ENCODE measurements around the gene LIM2. TPM values are rescaled to one million over a fixed set of nuclear protein-coding genes. Genes with fewer than 3 reads are reported as not detected.

The LIM2 gene
- total RNA-seq, 1 experiment from 2014 or later = not detected

DNA sequence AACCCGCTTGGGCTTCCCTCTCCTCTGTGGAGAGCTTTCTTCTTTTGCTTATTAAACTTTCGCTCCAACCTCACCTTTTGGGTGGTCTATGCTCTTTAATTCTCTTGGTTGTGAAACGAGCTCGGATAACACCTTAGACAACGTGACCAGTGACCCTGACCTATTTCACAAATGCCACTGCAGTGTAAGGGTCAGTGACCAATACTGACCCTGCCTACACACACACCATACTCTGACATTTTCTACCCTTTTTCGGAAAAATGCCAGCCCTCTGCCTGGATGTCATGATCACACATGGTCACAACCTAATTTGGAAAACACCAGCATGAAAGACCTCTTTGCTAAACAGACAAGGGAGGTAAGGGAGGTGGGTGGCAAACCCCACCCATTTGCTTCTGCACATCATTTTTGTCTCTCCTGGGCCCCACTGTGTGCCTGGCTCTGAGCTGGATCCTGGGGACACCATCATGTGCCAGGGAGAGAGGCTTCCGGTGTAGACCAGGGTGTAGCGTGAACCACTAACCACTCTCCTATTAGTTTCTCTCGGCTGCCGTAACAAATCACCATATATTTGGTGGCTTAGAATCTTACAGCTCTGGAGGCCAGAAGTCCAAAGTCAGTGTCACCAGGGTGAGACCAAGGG lies 31.5 kb downstream of the LIM2 start:
- Histone ChIP-seq H3K27ac (ENCODE audit: low read length) (no peak overlapping the region), H3K9ac (ENCODE audit: low read length) (no peak overlapping the region), H4K20me1 (ENCODE audit: insufficient read depth, low read depth, low read length) (no peaks in the 10 kb centered on the region), H3K4me2 (ENCODE audit: low read depth, low read length, poor library complexity, severe bottlenecking) (no peak overlapping the region), H2AFZ (ENCODE audit: low read length) (no peak overlapping the region), H3K4me3 (ENCODE audit: low read length) (no peak overlapping the region), H3K36me3 (ENCODE audit: insufficient read depth, low read length) (peaks cover 14% of the 10 kb centered on the region; the same call in 1 of the 2 replicates), H3K79me2 (ENCODE audit: low read length) (peaks cover 45% of the 10 kb centered on the region), H3K27me3 (ENCODE audit: low read length) (no peaks in the 10 kb centered on the region), H3K4me1 (ENCODE audit: low read length) (no peaks in the 10 kb centered on the region), H3K9me2 (replicated peaks; ENCODE audit: insufficient read depth, low read length) (no peaks in the 10 kb centered on the region), H3K9me3 (ENCODE audit: low read length) (no peaks in the 10 kb centered on the region)
- DNase-seq = no peak

- no peaks in the 10 kb centered on the region for H3K9me2 ChIP-seq (replicated peaks; ENCODE audit: insufficient read depth, low read length)
- no peaks in the 10 kb centered on the region for H3K4me1 ChIP-seq (ENCODE audit: low read length)
- no peak overlapping the region for H3K4me2 ChIP-seq (ENCODE audit: low read depth, low read length, poor library complexity, severe bottlenecking)
- no peak overlapping the region for H3K27ac ChIP-seq (ENCODE audit: low read length)
- no peaks in the 10 kb centered on the region for H4K20me1 ChIP-seq (ENCODE audit: insufficient read depth, low read depth, low read length)
- no peaks in the 10 kb centered on the region for H3K27me3 ChIP-seq (ENCODE audit: low read length)
- H3K36me3 ChIP-seq (ENCODE audit: insufficient read depth, low read length) = peaks cover 22% of the 10 kb centered on the region; the same call in 1 of the 2 replicates
- H2AFZ ChIP-seq (ENCODE audit: low read length) = no peak overlapping the region
- H3K9ac ChIP-seq (ENCODE audit: low read length) = no peak overlapping the region
- DNase-seq = no peak
- peaks cover 35% of the 10 kb centered on the region for H3K79me2 ChIP-seq (ENCODE audit: low read length)
- no peaks in the 10 kb centered on the region for H3K9me3 ChIP-seq (ENCODE audit: low read length)
- H3K4me3 ChIP-seq (ENCODE audit: low read length) = no peak overlapping the region
Measured at GRCh38 chr19:51354742-51355148, 33.0 kb downstream of the LIM2 start.

DNA sequence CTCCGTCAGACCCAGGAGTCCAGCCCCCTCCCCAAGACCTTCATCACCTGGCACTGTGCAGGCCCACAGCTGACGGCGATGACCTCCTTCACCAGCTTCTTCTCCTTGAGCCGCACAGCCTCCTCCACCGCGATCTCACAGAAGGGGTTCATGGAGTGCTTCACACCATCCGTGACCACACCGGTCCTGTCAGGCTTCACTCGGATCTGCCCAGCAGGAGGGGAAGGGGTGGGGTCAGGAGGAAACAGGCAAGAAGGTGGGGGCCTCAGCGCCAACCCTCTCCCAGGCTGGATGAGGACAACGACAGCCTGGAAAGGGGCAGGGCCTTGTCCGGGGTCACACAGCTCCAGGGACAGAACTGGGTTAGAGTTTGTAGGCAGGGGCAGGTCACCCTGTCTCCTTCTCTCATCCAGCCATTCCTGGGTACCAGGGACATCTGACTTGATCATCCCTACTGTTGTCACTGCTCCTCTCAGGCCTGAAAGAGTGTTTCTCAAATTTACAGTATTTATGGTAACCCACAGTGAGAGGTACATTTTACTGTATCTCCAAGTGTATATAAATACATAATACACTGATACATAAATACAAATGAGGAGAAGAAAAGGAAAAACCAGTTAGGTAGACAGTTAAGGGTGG lies 33.6 kb downstream of the LIM2 start:
- Histone ChIP-seq H3K4me2 (ENCODE audit: low read depth, low read length, poor library complexity, severe bottlenecking) (no peak overlapping the region), H2AFZ (ENCODE audit: low read length) (no peak overlapping the region), H3K9me2 (replicated peaks; ENCODE audit: insufficient read depth, low read length) (no peaks in the 10 kb centered on the region), H4K20me1 (ENCODE audit: insufficient read depth, low read depth, low read length) (no peaks in the 10 kb centered on the region), H3K27me3 (ENCODE audit: low read length) (no peaks in the 10 kb centered on the region), H3K4me3 (ENCODE audit: low read length) (no peak overlapping the region), H3K27ac (ENCODE audit: low read length) (no peak overlapping the region), H3K36me3 (ENCODE audit: insufficient read depth, low read length) (peaks cover 22% of the 10 kb centered on the region; the same call in 1 of the 2 replicates), H3K4me1 (ENCODE audit: low read length) (no peaks in the 10 kb centered on the region), H3K79me2 (ENCODE audit: low read length) (peaks cover 30% of the 10 kb centered on the region), H3K9ac (ENCODE audit: low read length) (no peak overlapping the region), H3K9me3 (ENCODE audit: low read length) (no peaks in the 10 kb centered on the region)
- DNase-seq = no peak

DNA sequence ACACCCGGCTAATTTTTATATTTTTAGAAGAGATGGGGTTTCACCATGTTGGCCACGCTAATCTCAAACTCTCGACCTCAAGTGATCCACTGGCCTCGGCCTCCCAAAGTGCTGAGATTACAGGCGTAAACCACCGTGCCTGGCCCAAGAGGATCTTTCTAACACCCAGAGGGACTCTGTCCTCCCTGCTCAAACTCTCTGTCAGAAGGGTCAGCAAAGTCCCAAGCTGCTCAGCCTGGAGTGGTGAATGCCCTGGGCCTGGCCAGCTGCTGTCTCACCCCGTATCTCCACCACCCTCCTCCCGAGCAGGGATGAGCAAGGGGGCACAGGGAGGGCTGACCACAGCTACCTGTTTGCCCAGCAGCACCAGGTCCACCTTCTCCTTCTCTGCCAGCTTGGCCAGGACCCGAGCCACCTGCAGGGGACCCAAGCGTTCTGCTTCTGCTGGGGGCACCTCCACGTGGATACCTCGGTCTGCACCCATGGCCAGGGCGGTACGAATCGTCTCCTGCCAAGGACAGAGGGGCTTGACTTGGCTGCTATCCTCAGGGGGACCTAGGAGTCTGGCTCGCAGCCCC lies 34.9 kb downstream of the LIM2 start:
- H3K4me1 ChIP-seq (ENCODE audit: low read length) = no peaks in the 10 kb centered on the region
- H3K79me2 ChIP-seq (ENCODE audit: low read length) = peaks cover 20% of the 10 kb centered on the region
- H3K4me2 ChIP-seq (ENCODE audit: low read depth, low read length, poor library complexity, severe bottlenecking) = no peak overlapping the region

DNA sequence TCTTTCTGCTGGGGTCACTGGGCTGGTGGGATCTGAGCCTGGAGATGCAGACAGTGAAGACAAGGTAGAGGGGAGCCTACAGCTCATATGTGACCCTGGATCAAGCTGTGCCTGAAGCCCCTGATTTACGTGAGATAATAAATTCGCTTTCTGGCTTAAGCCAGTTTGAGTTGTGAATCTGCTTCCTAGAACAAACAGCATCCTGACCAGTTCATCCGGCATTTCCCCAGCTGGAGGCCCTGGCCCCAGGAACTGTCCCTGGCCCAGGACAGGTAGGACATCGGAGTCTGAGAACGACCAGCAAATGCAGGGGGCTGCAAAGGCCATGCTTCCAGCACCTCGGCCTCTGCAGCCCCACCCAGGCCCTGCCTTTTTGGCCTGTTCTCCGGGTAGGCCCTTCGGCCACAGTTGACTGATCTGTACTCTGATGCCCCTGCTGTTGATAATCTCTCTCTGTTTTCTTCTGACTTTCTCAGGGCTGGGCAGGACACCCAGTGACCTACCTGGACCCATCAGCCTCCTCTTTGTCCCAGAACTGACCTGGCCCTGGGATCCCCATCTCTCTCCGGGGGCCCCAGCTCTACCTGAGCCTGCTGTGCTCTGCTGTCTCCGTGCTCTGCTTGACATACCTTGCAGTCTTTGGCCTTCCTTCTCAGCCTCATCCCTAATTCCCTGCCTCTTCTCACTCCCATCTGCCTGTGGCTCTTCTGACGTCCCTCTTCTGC lies 36.3 kb downstream of the LIM2 start:
- Histone ChIP-seq H4K20me1 (ENCODE audit: insufficient read depth, low read depth, low read length) (no peaks in the 10 kb centered on the region), H3K9me2 (replicated peaks; ENCODE audit: insufficient read depth, low read length) (no peaks in the 10 kb centered on the region), H2AFZ (ENCODE audit: low read length) (no peak overlapping the region), H3K36me3 (ENCODE audit: insufficient read depth, low read length) (peaks cover 30% of the 10 kb centered on the region), H3K4me1 (ENCODE audit: low read length) (no peaks in the 10 kb centered on the region), H3K79me2 (ENCODE audit: low read length) (peaks cover 12% of the 10 kb centered on the region), H3K9ac (ENCODE audit: low read length) (no peak overlapping the region), H3K27ac (ENCODE audit: low read length) (no peak overlapping the region), H3K4me3 (ENCODE audit: low read length) (no peak overlapping the region), H3K9me3 (ENCODE audit: low read length) (no peaks in the 10 kb centered on the region), H3K27me3 (ENCODE audit: low read length) (no peaks in the 10 kb centered on the region), H3K4me2 (ENCODE audit: low read depth, low read length, poor library complexity, severe bottlenecking) (no peak overlapping the region)
- DNase-seq = no peak

More for the DNA sequence above, 34.9 kb downstream of the LIM2 start:
- no peak overlapping the region for H3K9ac ChIP-seq (ENCODE audit: low read length)
- no peak for DNase-seq
- H4K20me1 ChIP-seq (ENCODE audit: insufficient read depth, low read depth, low read length) = no peaks in the 10 kb centered on the region
- no peak overlapping the region for H3K27ac ChIP-seq (ENCODE audit: low read length)
- H3K9me3 ChIP-seq (ENCODE audit: low read length) = no peaks in the 10 kb centered on the region
- H2AFZ ChIP-seq (ENCODE audit: low read length) = no peak overlapping the region
- H3K9me2 ChIP-seq (replicated peaks; ENCODE audit: insufficient read depth, low read length) = no peaks in the 10 kb centered on the region
- H3K36me3 ChIP-seq (ENCODE audit: insufficient read depth, low read length) = peaks cover 29% of the 10 kb centered on the region; the same call in 1 of the 2 replicates
- no peak overlapping the region for H3K4me3 ChIP-seq (ENCODE audit: low read length)
- H3K27me3 ChIP-seq (ENCODE audit: low read length) = no peaks in the 10 kb centered on the region

DNA sequence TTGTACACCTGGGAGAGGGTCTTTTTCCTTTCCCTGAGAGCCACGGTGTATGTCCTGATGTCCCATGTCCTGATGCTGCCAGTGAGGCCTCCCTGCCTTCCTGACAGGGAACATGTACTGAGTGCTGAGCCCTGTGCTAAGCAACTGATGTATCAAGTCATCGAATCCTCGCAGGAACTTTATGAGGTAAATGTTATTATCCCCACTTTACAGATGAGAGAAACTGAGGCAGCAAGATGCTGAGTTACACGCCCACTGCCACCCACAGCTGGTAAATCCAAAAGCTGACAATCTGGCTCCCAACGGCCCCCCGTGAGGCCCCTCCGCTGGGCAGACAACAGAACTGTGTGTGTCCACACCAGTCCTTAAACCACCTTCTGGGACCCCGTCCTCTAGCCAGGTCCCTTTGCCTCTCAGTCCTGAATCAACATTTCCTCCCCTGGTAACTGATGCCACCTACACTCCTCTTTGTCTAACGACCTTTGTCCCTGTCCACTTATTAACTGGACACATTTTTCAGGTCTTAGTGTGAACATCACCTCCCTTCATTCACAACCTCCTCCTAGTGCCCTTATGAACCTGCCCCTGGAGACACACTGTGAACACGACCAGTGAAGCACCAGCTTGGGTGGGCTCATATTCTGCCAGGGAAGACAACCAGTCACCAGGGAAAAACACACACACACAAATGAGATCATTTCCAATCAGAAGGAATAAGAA lies 40.4 kb downstream of the LIM2 start:
- Histone ChIP-seq H3K27me3 (ENCODE audit: low read length) (no peaks in the 10 kb centered on the region), H3K36me3 (ENCODE audit: insufficient read depth, low read length) (peaks cover 30% of the 10 kb centered on the region), H3K79me2 (ENCODE audit: low read length) (no peaks in the 10 kb centered on the region), H3K9me3 (ENCODE audit: low read length) (no peaks in the 10 kb centered on the region), H2AFZ (ENCODE audit: low read length) (no peak overlapping the region), H4K20me1 (ENCODE audit: insufficient read depth, low read depth, low read length) (no peaks in the 10 kb centered on the region), H3K9me2 (replicated peaks; ENCODE audit: insufficient read depth, low read length) (no peaks in the 10 kb centered on the region), H3K4me1 (ENCODE audit: low read length) (peaks cover 31% of the 10 kb centered on the region), H3K4me2 (ENCODE audit: low read depth, low read length, poor library complexity, severe bottlenecking) (no peak overlapping the region), H3K27ac (ENCODE audit: low read length) (no peak overlapping the region), H3K9ac (ENCODE audit: low read length) (no peak overlapping the region), H3K4me3 (ENCODE audit: low read length) (no peak overlapping the region)
- no peak for DNase-seq

GRCh38 chr19:51346742-51347141 lies 41.0 kb downstream of the LIM2 start:
- no peaks in the 10 kb centered on the region for H3K9me2 ChIP-seq (replicated peaks; ENCODE audit: insufficient read depth, low read length)
- no peak overlapping the region for H2AFZ ChIP-seq (ENCODE audit: low read length)
- no peaks in the 10 kb centered on the region for H3K79me2 ChIP-seq (ENCODE audit: low read length)
- no peak overlapping the region for H3K9ac ChIP-seq (ENCODE audit: low read length)
- H3K4me3 ChIP-seq (ENCODE audit: low read length) = no peak overlapping the region
- no peaks in the 10 kb centered on the region for H4K20me1 ChIP-seq (ENCODE audit: insufficient read depth, low read depth, low read length)
- H3K36me3 ChIP-seq (ENCODE audit: insufficient read depth, low read length) = peaks cover 25% of the 10 kb centered on the region
- H3K27ac ChIP-seq (ENCODE audit: low read length) = no peak overlapping the region
- peaks cover 31% of the 10 kb centered on the region for H3K4me1 ChIP-seq (ENCODE audit: low read length)
- H3K9me3 ChIP-seq (ENCODE audit: low read length) = no peaks in the 10 kb centered on the region
- H3K27me3 ChIP-seq (ENCODE audit: low read length) = no peaks in the 10 kb centered on the region
- H3K4me2 ChIP-seq (ENCODE audit: low read depth, low read length, poor library complexity, severe bottlenecking) = no peak overlapping the region
- no peak for DNase-seq

Data from Karpas-422 (cell line).